Endodermal cell (in vitro differentiated cells): Measurements from ENCODE around the gene PRKCQ. TPM values are rescaled to one million over a fixed set of nuclear protein-coding genes. Genes with fewer than 3 reads are reported as not detected.

Experiments
- DNase-seq: peaks from one replicate; pipeline ENCODE4 v3.0.0-alpha.2; 2017
- H3K27ac ChIP-seq: 2 replicates; pipeline ENCODE4 v1.5.1; 2013; ENCODE audit warnings: mild to moderate bottlenecking, low read depth, low read length, moderate library complexity
- H3K27me3 ChIP-seq: 2 replicates; pipeline ENCODE4 v1.6.1; 2013; ENCODE audit warnings: mild to moderate bottlenecking, low read length, moderate library complexity; ENCODE audit not compliant: insufficient read depth, control insufficient read depth, poor library complexity, severe bottlenecking
- H3K36me3 ChIP-seq: 2 replicates; pipeline ENCODE4 v1.7.0; 2013; ENCODE audit warnings: mild to moderate bottlenecking, low read length, moderate library complexity; ENCODE audit not compliant: control insufficient read depth, insufficient read depth
- H3K4me1 ChIP-seq: one replicate; pipeline ENCODE4 v1.7.0; 2013; ENCODE audit warnings: low read length; ENCODE audit not compliant: control insufficient read depth, insufficient read depth
- H3K4me3 ChIP-seq: 2 replicates; pipeline ENCODE4 v1.5.1; 2013; ENCODE audit warnings: mild to moderate bottlenecking, low read length, moderate library complexity
- H3K9ac ChIP-seq: 2 replicates; pipeline ENCODE4 v1.6.1; 2013; ENCODE audit warnings: mild to moderate bottlenecking, low read length, moderate library complexity; ENCODE audit not compliant: poor library complexity, severe bottlenecking; ENCODE audit errors: extremely low read depth
- H3K9me3 ChIP-seq: 2 replicates; pipeline ENCODE4 v1.6.1; 2013; ENCODE audit warnings: mild to moderate bottlenecking, low read length, moderate library complexity; ENCODE audit not compliant: control insufficient read depth
- H3K27ac Mint-ChIP-seq: 2 replicates; pipeline ENCODE4 v1.8.0; 2020; ENCODE audit warnings: mixed read lengths
- H3K27me3 Mint-ChIP-seq: 2 replicates; pipeline ENCODE4 v1.8.0; 2021; ENCODE audit warnings: mild to moderate bottlenecking, mixed read lengths; ENCODE audit not compliant: insufficient read depth
- H3K36me3 Mint-ChIP-seq: 2 replicates; pipeline ENCODE4 v1.8.0; 2020; ENCODE audit warnings: low read depth, mixed read lengths
- H3K4me1 Mint-ChIP-seq: 2 replicates; pipeline ENCODE4 v1.8.0; 2020; ENCODE audit warnings: mixed read lengths
- H3K4me3 Mint-ChIP-seq: 2 replicates; pipeline ENCODE4 v1.8.0; 2020; ENCODE audit warnings: mild to moderate bottlenecking, moderate library complexity, mixed read lengths
- H3K9me3 Mint-ChIP-seq: 2 replicates; pipeline ENCODE4 v1.8.0; 2020; ENCODE audit warnings: mild to moderate bottlenecking, mixed read lengths
- WGBS, 2 experiments: methylation state at CpG; one replicate each; pipeline versions ENCODE4 v1.1.5 to v1.1.7; 2013; ENCODE audit warnings: missing lambda C conversion rate in 2 of 2, mixed read lengths in 1 of 2; ENCODE audit not compliant: insufficient coverage in 1 of 2, insufficient read length in 1 of 2; 5-methylcytosine and 5-hydroxymethylcytosine counted together
- total RNA-seq, 2 donors: library from RNA; stranded (reverse); fragmentation: NEBNext Ultra II Directional in 1 of 2; extraction: Animal tissue kit (Norgen Biotek cat#: 25700) in 1 of 2; gene quantifications; 2 replicates in 1 of 2; 3 replicates in 1 of 2; pipeline ENCODE4 v1.2.1, GENCODE V29; 2021
- TF ChIP-seq, protein P1 (sequence below): fragments of 200-600 bp; sonication (generic); conservative IDR thresholded peaks from 2 replicates; pipeline ENCODE4 v1.5.0; 2021; ENCODE audit warnings: antibody characterized with exemption, mild to moderate bottlenecking

Gene PRKCQ
- total RNA-seq, 2 donors from 2014 or later, result 24.3 to 29.1 TPM

GRCh38 chr10:6580279-6581029, 378 bp upstream of the PRKCQ start:
- WGBS, 2 experiments, result 1 to 2% methylated on average over 22 to 55 of the region's 56 CpGs

DNA sequence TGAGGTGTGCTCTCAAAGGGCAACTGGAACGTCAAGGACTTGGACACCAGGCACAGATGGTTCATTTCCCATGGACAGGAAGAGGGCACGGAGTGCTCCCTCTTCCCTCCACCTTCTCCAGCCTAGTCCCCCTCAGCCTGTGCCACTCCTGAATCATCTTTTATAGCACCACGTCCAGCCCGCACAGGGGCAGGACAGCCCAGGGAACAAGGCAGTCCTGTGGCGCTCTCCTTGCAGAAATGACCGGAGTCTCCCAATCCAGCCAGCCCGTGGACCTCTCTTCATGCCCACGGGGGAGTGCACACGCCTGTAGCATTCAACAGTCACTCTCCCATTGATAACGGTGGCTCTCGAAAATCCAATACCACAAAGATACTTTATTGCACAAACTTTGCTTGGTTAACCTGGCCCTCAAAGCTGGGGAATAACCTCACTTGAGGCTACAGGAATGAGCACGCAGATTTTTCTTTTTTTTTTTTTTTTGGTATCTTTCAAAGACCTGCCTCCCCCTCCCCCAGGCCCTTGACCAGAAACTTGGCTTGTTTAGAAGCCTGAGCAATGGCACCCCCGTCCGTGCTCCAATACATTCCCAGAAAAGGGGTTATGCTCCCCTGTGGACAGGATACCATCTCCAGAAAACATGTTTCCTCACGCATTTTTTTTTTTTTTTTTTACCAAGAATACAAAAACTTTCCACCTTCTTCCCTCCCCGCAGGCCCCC, 733 bp downstream of the PRKCQ start:
- peak overlapping the region; percentile 73 for H3K27ac Mint-ChIP-seq
- peak overlapping the region; percentile 91 for H3K4me3 ChIP-seq
- peaks cover 11% of the 10 kb centered on the region for H3K27me3 Mint-ChIP-seq
- H3K27me3 ChIP-seq, result no peaks in the 10 kb centered on the region
- peaks cover 21% of the 10 kb centered on the region for H3K36me3 ChIP-seq
- H3K9me3 ChIP-seq, result no peaks in the 10 kb centered on the region
- H3K4me1 Mint-ChIP-seq, result peaks cover 41% of the 10 kb centered on the region
- H3K4me1 ChIP-seq, result peaks cover 8% of the 10 kb centered on the region
- no peak overlapping the region for H3K27ac ChIP-seq
- H3K9ac ChIP-seq, result peak overlapping the region; percentile 61
- peak; percentile 66 for DNase-seq
- 11 to 32% methylated on average over 10 to 16 of the region's 16 CpGs for WGBS, 2 experiments
- TF ChIP-seq, protein P1, sequence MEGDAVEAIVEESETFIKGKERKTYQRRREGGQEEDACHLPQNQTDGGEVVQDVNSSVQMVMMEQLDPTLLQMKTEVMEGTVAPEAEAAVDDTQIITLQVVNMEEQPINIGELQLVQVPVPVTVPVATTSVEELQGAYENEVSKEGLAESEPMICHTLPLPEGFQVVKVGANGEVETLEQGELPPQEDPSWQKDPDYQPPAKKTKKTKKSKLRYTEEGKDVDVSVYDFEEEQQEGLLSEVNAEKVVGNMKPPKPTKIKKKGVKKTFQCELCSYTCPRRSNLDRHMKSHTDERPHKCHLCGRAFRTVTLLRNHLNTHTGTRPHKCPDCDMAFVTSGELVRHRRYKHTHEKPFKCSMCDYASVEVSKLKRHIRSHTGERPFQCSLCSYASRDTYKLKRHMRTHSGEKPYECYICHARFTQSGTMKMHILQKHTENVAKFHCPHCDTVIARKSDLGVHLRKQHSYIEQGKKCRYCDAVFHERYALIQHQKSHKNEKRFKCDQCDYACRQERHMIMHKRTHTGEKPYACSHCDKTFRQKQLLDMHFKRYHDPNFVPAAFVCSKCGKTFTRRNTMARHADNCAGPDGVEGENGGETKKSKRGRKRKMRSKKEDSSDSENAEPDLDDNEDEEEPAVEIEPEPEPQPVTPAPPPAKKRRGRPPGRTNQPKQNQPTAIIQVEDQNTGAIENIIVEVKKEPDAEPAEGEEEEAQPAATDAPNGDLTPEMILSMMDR, result no peak
- H3K36me3 Mint-ChIP-seq, result peaks cover 28% of the 10 kb centered on the region
- H3K4me3 Mint-ChIP-seq, result peak overlapping the region; percentile 83
- no peaks in the 10 kb centered on the region for H3K9me3 Mint-ChIP-seq

More at GRCh38 chr10:6580279-6581029, 378 bp upstream of the PRKCQ start:
- TF ChIP-seq, protein P1, result peak; percentile 79
- peaks cover 11% of the 10 kb centered on the region for H3K27me3 Mint-ChIP-seq
- Histone ChIP-seq H3K27ac (no peak overlapping the region), H3K4me3 (peak overlapping the region; percentile 88), H3K27me3 (no peaks in the 10 kb centered on the region), H3K36me3 (peaks cover 30% of the 10 kb centered on the region), H3K9me3 (no peaks in the 10 kb centered on the region), H3K9ac (peak overlapping the region; percentile 69), H3K4me1 (no peaks in the 10 kb centered on the region)
- peak overlapping the region; percentile 92 for H3K27ac Mint-ChIP-seq
- H3K4me3 Mint-ChIP-seq, result peak overlapping the region; percentile 83
- peaks cover 36% of the 10 kb centered on the region for H3K36me3 Mint-ChIP-seq
- H3K9me3 Mint-ChIP-seq, result no peaks in the 10 kb centered on the region
- peak; percentile 92 for DNase-seq
- H3K4me1 Mint-ChIP-seq, result peaks cover 31% of the 10 kb centered on the region

- H3K9ac ChIP-seq, result peak overlapping the region; percentile 22
- no peaks in the 10 kb centered on the region for H3K9me3 ChIP-seq
- H3K4me3 ChIP-seq, result peak overlapping the region; percentile 91
Observed at GRCh38 chr10:6578795-6579182, 1.3 kb downstream of the PRKCQ start.

More at GRCh38 chr10:6578795-6579182, 1.3 kb downstream of the PRKCQ start:
- no peak overlapping the region for H3K27ac ChIP-seq
- H3K27me3 ChIP-seq, result no peaks in the 10 kb centered on the region
- Mint-ChIP-seq H3K4me1 (peaks cover 41% of the 10 kb centered on the region), H3K27me3 (peaks cover 11% of the 10 kb centered on the region), H3K36me3 (peaks cover 23% of the 10 kb centered on the region), H3K4me3 (peak overlapping the region; percentile 83), H3K27ac (peak overlapping the region; percentile 73), H3K9me3 (no peaks in the 10 kb centered on the region)
- DNase-seq, result peak; percentile 51
- H3K36me3 ChIP-seq, result peaks cover 15% of the 10 kb centered on the region
- TF ChIP-seq, protein P1, result no peak
- 52 to 69% methylated on average over 7 to 8 of the region's 8 CpGs for WGBS, 2 experiments
- H3K4me1 ChIP-seq, result peaks cover 12% of the 10 kb centered on the region
